Prostate gland (tissue), 2 donors: ENCODE results near the gene FNDC7.

Experiments
- CTCF ChIP-seq, 4 experiments: fragments of 200-600 bp in 2 of 4; fragments of 450-650 bp in 2 of 4; sonication (generic) in 2 of 4; IDR thresholded peaks; 1 replicate in 3 of 4; 2 replicates in 1 of 4; pipeline ENCODE4 v1.5.1; 2016 to 2019; ENCODE audit warnings: antibody characterized with exemption in 4 of 4, mild to moderate bottlenecking in 2 of 4, moderate library complexity in 2 of 4
- POLR2A ChIP-seq: fragments of 450-650 bp; IDR thresholded peaks from one replicate; pipeline ENCODE4 v1.6.1; 2016; ENCODE audit warnings: antibody characterized with exemption, mild to moderate bottlenecking

- TF ChIP-seq POLR2A (no peak), CTCF (IDR thresholded peaks at IDR 0.05) (no peak)
Measured at GRCh38 chr1:108758796-108759195, 46.1 kb downstream of the FNDC7 start.
